ENCODE measurements around the gene PWWP2B.
A peak's percentile ranks its signal among the peaks of the same experiment; 100 is the strongest.
"Not testable (repeated sequence)": the region's sequence is repeated elsewhere in the genome, so short reads cannot be mapped to it uniquely, and the experiment has no call there.

The PWWP2B gene

DNA sequence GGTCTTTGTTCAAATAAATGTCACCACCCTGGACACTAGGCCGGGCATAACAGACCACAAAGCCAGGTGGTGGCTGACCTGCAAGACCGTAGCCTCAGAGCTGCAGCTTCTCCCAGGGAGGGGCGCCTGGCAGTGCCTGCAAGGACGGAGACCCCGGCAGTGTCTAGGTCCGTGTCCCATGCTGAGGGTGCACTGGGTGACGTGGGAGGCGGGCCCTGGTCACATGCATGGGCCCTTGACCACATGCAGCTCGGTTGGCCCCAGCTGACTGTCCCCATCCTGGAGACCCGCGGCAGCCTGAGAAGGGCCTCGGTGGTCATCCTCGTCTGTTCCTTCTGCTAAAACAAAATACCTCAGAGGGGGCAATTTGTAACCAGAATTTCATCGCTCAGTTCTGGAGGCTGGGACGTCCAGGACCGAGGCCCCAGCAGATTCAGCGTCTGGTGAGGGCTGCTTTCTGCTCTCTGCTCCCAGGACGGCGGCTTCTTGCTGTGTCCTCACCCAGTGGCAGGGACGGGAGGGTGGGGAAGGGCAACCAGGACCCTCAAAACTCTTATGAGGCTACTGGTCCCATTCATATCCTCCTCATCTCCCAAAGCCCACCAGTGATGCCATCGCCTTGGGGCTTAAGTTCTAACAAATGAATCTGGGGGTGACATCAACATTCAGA is 36.8 kb downstream of the PWWP2B start:
- no peak for DNase-seq (ENCODE audit: low read depth in 2 of 2)

- no peak for DNase-seq (ENCODE audit: low read depth in 2 of 2)
Measured at GRCh38 chr10:132434405-132435005, 37.5 kb downstream of the PWWP2B start.

- DNase-seq (ENCODE audit: low read depth in 2 of 2): not testable (repeated sequence)
Measured at GRCh38 chr10:132435320-132435719, 38.3 kb downstream of the PWWP2B start.

GRCh38 chr10:132436096-132436495 is 39.1 kb downstream of the PWWP2B start:
- DNase-seq (ENCODE audit: low read depth in 2 of 2): not testable (repeated sequence)

GRCh38 chr10:132436861-132437410 is 39.9 kb downstream of the PWWP2B start:
- DNase-seq (ENCODE audit: low read depth in 2 of 2): no peak

DNA sequence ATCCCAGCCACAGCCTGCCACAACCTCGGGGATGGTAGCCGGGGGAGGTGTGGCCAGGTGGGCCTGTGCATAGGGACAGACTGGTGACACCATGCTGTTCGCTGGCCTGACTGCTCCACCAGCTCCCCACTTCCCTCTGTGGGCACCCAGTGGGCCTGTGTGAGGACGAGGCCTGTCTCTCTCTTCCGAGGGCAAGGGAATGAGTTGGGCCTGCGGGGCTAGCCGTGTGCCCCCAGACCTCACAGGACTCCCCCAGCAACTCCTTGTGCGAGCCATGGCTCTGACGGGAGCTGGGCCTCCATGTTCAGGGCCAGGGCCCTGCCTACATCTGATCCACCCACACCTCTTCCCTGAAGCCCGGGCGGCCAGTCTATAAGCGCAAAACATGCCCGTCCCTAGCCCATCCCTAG is 40.5 kb downstream of the PWWP2B start:
- no peak for DNase-seq (ENCODE audit: low read depth in 2 of 2)

DNA sequence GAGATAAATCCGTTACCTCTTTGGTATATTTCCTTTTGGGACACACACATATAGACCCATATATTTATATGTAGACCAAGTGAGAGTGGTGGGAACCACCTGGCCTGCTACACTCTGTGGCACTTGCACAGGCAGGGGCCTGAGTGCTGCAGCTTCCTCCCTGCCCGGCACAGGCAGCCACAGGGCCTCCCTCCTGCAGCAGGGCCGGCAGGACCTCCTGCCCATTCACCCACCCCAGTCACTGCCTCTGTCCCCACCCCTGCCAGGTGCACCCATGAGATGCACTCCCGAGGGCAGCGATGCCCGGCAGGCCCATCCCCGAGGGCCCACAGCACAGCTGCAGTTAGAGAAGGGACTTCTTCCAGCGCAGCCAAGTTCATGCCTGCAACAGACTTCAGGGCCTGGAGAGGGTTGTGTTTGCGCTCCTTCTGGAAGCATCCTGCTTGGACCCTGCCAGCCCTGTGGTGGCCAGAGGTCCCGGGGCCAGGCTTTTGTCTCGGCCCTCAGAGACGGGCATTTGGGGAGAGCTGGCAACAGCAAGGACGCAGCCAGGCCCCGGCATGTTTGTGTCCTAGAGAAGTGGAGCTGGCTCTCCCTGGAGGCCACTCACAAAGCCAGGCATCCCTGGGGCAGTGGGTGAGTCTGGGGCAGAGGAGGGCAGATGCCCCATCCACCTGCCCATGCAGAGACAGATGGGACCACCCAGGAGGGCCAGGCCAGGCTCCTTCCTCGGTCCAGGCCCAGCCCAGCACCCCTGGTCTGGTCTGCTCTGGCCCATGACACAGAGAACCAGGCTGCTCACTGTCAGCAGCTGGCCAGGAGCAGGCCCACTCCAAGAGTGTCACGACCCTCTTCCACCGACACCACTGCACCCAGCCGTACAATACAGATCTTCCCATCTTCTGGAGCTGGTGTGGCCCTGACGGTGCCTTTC is 41.4 kb downstream of the PWWP2B start:
- no peak for DNase-seq (ENCODE audit: low read depth in 2 of 2)

- no peak for DNase-seq (ENCODE audit: low read depth in 2 of 2)
Measured at GRCh38 chr10:132439025-132439388, 42.0 kb downstream of the PWWP2B start.

DNA sequence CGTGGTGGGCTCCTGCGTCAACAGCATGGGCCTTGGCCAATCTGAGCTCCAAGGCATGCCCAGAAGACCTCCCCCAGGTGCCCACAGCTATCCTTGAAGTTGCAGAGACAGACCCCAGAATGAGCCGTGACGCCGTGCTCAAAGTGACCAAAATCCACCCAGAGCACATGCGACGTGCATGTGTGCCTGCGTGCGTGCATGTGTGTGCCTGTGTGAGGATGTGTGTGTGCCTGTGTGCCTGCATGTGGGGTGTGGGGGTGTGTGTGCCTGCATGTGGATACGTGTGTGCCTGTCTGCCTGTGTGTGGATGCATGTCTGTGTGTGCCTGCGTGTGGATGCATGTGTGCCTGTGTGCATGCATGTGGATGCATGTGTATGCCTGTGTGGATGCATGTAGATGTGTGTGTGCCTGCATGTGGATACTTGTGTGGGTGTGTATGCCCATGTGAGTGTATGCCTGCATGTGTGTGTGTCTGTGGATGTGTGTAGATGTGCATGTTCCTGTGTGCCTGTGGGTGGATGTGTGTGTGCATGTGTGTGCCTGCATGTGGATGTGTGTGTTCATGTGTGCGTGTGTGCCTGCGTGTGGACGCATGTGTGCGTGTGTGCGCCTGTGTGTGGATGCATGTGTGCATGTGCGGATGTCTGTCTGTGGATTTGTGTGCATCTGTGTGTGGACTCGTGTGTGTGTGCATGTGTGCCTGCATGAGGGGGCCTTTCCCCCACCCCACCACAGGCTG is 42.6 kb downstream of the PWWP2B start:
- no peak for DNase-seq (ENCODE audit: low read depth in 2 of 2)

DNA sequence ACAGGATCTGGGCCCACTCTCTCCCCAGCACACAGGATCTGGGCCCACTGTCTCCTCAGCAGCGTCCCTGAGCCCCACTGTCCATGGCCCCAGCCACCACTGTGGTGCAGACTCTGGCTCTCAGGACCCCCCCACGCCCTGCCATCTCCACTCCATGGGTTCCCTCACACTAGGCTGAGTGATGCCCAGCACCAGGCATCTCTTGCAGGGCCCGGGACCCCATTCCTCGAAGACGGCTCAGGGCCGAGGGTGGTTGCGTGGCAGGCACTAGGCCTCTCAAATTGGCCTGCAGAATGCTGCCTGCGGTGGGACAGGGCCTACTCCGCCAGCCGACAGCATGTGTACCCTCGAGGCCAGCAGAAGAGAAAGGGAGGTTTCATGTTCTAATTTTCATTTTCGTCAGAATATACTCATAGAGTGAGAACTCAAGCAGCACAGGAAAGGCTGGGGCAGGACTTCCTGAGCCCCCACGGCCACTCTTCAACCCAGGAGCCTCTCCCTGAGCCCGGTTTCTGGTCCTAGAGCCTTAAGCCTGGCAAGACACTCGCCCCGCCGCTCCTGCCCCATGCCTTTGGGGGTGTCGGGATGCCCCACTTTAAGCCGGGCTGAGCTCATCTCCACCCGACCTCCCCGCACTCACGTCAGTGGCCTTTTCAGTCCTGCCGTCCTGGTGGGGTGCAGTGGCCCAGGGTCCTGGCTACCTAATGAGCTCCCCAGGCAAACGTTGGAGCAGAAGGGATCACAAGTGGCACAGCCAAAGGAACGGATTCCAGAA is 44.0 kb downstream of the PWWP2B start:
- no peak for DNase-seq (ENCODE audit: low read depth in 2 of 2)

GRCh38 chr10:132441818-132442524 is 45.0 kb downstream of the PWWP2B start:
- DNase-seq (ENCODE audit: low read depth in 2 of 2): no peak

DNA sequence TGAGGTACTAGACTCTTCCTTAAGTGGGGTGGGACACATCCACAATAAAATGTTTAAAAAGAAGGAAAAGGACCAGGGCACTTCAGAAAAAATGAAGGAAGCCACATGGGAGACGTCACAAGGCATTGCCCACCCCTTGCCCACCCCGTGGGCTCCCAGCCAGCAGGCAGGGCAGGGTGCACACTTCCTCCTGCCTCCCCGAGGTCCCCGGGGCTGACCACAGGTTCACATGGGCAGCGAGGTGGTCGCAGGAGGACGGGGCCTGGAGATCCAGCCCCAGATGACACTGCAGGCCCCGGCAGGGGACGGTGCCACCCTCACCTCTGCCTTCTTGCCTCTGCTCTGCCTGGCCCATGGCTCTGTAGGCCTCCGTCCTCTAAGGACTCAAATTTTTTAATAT is 45.6 kb downstream of the PWWP2B start:
- DNase-seq (ENCODE audit: low read depth in 2 of 2): no peak

- DNase-seq (ENCODE audit: low read depth in 2 of 2): peak in 1 of 2 experiments; percentile 9
Measured at GRCh38 chr10:132443605-132443982, 46.6 kb downstream of the PWWP2B start.

GRCh38 chr10:132443983-132444876 is 47.2 kb downstream of the PWWP2B start:
- no peak for DNase-seq (ENCODE audit: low read depth in 2 of 2)

DNA sequence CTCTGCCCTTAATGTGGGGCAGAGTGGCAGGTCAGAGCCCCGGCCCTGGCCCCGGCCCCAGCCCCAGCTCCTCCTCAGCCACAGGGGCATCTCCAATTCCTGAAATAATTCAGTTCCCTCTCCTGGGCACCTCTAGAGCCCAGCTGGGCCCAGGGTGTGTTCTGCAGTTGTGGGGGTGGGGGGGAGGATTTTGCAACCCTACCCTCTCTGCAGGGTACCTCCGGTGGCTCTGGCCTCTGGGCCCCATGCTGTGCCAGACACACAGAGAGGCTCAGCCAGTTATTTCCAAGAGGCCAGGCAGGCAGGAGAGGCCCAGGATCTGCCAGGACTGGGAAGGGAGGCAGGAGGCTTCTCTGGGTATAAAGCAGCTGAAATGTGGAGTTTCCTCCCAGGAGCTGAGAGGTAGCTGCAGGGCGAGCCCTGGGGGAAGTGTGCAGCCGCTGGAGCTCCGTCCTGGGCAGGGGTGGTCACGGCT is 47.9 kb downstream of the PWWP2B start:
- DNase-seq (ENCODE audit: low read depth in 2 of 2): no peak

DNA sequence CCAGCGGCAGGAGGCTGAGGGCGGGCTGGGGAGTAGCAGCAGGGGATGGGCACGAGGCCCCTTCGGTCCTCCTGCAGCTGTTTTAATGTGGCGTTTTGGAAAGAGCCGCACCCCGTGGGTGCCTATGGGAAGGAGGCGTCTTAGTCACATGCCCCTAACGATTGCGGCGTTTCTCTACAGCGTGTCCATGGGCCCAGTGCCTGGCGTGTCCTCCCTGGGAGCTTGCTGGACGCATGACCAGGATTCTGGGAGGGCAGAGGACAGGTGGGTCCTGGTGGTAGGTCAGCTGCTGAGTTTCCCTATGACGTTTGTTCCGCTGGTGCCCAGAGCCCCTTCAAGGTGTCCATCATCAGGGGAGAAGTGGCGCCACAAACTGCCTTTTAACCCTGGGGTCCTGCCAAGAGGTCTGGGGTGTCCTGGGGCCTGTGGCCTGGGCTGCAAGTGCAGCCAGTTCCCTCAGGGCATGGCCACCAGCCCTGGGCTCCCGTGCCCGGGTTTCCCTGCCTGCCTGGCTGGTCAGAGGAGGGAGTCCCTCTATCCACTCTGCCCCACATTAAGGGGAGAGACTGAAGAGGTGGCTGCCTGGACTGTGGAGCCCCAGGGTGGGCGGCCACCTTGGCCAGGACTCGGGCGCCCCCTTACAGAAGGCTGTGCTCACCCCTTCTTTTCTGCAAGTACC is 48.7 kb downstream of the PWWP2B start:
- no peak for DNase-seq (ENCODE audit: low read depth in 2 of 2)

DNA sequence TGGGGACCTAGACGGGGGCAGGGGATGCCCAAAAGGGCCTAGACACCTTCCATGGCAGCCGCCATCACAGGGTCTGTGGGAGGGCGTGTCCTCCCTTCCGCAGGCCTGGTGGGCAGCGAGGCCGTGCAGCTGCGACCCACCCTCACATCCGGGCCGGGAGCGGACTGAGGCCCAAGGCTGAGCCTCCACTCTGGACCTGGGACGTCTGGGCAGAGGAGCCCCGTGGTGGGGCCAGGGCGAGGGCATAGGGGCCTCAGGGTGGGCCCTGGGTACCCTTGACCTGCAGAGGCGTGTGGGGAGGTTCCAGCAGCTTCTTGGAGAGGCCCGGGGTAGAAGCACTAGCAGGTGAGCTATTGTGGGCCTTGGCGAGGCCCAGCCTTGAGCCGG is 49.2 kb downstream of the PWWP2B start:
- no peak for DNase-seq (ENCODE audit: low read depth in 2 of 2)

GRCh38 chr10:132446661-132447445 is 49.9 kb downstream of the PWWP2B start:
- peak in 1 of 2 experiments; percentile 8 for DNase-seq (ENCODE audit: low read depth in 2 of 2)
